ENCODE measurements around the gene PHF24. TPM values are rescaled to one million over a fixed set of nuclear protein-coding genes. Genes with fewer than 3 reads are reported as not detected.

The PHF24 gene
- polyA plus RNA-seq, 3 donors: 0.04 TPM; not detected in 2

DNA sequence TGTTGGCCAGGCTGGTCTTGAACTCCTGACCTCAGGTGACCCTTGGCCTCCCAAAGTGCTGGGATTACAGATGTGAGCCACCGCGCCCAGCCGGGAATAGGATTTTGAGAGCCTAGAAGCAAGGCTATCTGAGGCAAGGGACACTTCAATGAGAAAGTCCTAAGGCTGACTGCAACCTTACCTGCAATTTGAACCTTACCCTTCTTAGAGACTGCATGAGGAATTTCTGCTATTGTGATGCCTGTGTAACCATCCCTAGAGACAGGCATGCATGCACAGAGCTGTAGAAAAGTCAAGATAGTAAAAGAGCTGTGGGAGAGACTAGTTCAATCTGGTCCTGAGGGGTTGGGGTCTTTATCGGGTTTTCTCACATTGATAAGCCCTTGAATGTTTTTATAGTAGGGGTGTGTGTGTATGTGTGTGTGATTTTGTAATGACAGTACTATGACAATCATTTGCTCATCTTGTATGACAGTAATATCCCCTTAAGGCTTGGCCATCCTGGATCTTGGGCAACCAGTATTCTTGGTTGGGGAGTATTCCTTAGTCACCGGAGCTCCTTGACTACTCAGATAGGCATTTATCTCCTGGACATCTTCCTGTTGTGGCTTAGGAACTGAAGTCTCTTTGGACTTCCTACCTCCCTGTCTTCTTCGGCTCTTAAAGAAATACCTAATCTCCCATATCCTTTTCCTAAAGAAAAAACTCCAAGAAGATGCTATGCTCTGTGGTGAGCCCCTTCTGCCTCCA, 42.6 kb downstream of the PHF24 start:
- no peaks in the 10 kb centered on the region for H3K79me2 ChIP-seq (ENCODE audit: insufficient read depth, low read length)
- Mint-ChIP-seq H3K27me3 (ENCODE audit: low read depth in 3 of 3) (peaks cover 0 to 4% (median 0%) of the 10 kb centered on the region in 3 donors), H3K4me3 (no peak overlapping the region), H3K36me3 (no peaks in the 10 kb centered on the region), H3K4me1 (no peaks in the 10 kb centered on the region), H3K9me3 (no peaks in the 10 kb centered on the region), H3K27ac (no peak overlapping the region)
- no peaks in the 10 kb centered on the region for H4K20me1 ChIP-seq (ENCODE audit: insufficient read depth, low read length)
- no peaks in the 10 kb centered on the region for H3K27me3 ChIP-seq (ENCODE audit: control insufficient read depth in 2 of 2, insufficient read depth in 2 of 2, low read length in 2 of 2)
- H3K9ac ChIP-seq (ENCODE audit: insufficient read depth, low read length, poor library complexity, severe bottlenecking): no peak overlapping the region
- H3K4me1 ChIP-seq (ENCODE audit: control insufficient read depth in 1 of 2, insufficient read depth in 2 of 2, low read length in 2 of 2): no peaks in the 10 kb centered on the region
- no peaks in the 10 kb centered on the region for H3K9me3 ChIP-seq (replicated peaks in 1 of 2; ENCODE audit: control insufficient read depth in 1 of 2, insufficient read depth in 1 of 2, low read length in 2 of 2)
- WGBS (ENCODE audit: insufficient coverage): 100% methylated on average over 2 of the region's 6 CpGs
- TF ChIP-seq, protein P1, sequence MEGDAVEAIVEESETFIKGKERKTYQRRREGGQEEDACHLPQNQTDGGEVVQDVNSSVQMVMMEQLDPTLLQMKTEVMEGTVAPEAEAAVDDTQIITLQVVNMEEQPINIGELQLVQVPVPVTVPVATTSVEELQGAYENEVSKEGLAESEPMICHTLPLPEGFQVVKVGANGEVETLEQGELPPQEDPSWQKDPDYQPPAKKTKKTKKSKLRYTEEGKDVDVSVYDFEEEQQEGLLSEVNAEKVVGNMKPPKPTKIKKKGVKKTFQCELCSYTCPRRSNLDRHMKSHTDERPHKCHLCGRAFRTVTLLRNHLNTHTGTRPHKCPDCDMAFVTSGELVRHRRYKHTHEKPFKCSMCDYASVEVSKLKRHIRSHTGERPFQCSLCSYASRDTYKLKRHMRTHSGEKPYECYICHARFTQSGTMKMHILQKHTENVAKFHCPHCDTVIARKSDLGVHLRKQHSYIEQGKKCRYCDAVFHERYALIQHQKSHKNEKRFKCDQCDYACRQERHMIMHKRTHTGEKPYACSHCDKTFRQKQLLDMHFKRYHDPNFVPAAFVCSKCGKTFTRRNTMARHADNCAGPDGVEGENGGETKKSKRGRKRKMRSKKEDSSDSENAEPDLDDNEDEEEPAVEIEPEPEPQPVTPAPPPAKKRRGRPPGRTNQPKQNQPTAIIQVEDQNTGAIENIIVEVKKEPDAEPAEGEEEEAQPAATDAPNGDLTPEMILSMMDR (IDR thresholded peaks at IDR 0.05): no peak
- DNase-seq: no peak
- no peaks in the 10 kb centered on the region for H3K36me3 ChIP-seq (replicated peaks in 1 of 2; ENCODE audit: control insufficient read depth in 1 of 2, insufficient read depth in 2 of 2, low read length in 2 of 2)
- H3K4me2 ChIP-seq (replicated peaks; ENCODE audit: extremely low read depth, low read length, poor library complexity, severe bottlenecking): no peak overlapping the region
- H3K4me3 ChIP-seq (replicated peaks in 1 of 3; ENCODE audit: low read depth in 2 of 3, low read length in 3 of 3): no peak overlapping the region
- H3K27ac ChIP-seq (ENCODE audit: low read depth in 1 of 2, low read length in 2 of 2): no peak overlapping the region
- no peak overlapping the region for H2AFZ ChIP-seq (ENCODE audit: insufficient read depth, low read depth, low read length, poor library complexity, severe bottlenecking)
- intact Hi-C loops (cut with micrococcal nuclease): no loop called here

DNA sequence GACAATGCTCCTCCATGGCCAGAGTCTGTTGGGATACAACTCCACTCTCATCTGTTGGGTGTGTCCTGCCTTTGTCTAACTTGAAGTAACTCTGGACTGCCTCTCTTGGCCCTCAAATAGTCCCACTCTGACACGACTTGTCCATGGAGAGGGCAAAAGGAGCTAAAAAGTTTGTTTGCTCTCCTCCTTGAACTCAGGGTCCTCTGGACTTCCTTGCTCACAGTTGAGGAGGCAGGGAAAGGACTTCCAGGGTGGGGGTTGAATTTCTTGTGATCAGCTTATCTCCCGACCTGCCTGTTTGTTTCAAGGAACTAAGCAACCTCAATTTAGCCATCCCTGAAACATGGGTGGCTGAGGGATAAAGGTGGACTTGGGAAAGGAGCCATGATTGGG, 43.2 kb downstream of the PHF24 start:
- no peak overlapping the region for H3K27ac ChIP-seq (ENCODE audit: low read depth in 1 of 2, low read length in 2 of 2)
- WGBS (ENCODE audit: insufficient coverage): no CpG with 5 or more reads among the region's 2 CpGs
- no peaks in the 10 kb centered on the region for H3K9me3 ChIP-seq (replicated peaks in 1 of 2; ENCODE audit: control insufficient read depth in 1 of 2, insufficient read depth in 1 of 2, low read length in 2 of 2)
- intact Hi-C loops (cut with micrococcal nuclease): no loop called here
- TF ChIP-seq, protein P1 (IDR thresholded peaks at IDR 0.05): no peak
- no peak overlapping the region for H3K27ac Mint-ChIP-seq
- peaks cover 0 to 4% (median 0%) of the 10 kb centered on the region in 3 donors for H3K27me3 Mint-ChIP-seq (ENCODE audit: low read depth in 3 of 3)
- no peaks in the 10 kb centered on the region for H3K9me3 Mint-ChIP-seq
- H3K4me2 ChIP-seq (replicated peaks; ENCODE audit: extremely low read depth, low read length, poor library complexity, severe bottlenecking): no peak overlapping the region
- H2AFZ ChIP-seq (ENCODE audit: insufficient read depth, low read depth, low read length, poor library complexity, severe bottlenecking): no peak overlapping the region
- H3K4me1 ChIP-seq (ENCODE audit: control insufficient read depth in 1 of 2, insufficient read depth in 2 of 2, low read length in 2 of 2): no peaks in the 10 kb centered on the region
- no peaks in the 10 kb centered on the region for H3K79me2 ChIP-seq (ENCODE audit: insufficient read depth, low read length)
- no peaks in the 10 kb centered on the region for H4K20me1 ChIP-seq (ENCODE audit: insufficient read depth, low read length)
- H3K27me3 ChIP-seq (ENCODE audit: control insufficient read depth in 2 of 2, insufficient read depth in 2 of 2, low read length in 2 of 2): no peaks in the 10 kb centered on the region
- no peak overlapping the region for H3K4me3 ChIP-seq (replicated peaks in 1 of 3; ENCODE audit: low read depth in 2 of 3, low read length in 3 of 3)
- H3K36me3 ChIP-seq (replicated peaks in 1 of 2; ENCODE audit: control insufficient read depth in 1 of 2, insufficient read depth in 2 of 2, low read length in 2 of 2): no peaks in the 10 kb centered on the region
- H3K4me1 Mint-ChIP-seq: no peaks in the 10 kb centered on the region
- H3K9ac ChIP-seq (ENCODE audit: insufficient read depth, low read length, poor library complexity, severe bottlenecking): no peak overlapping the region
- no peaks in the 10 kb centered on the region for H3K36me3 Mint-ChIP-seq
- H3K4me3 Mint-ChIP-seq: no peak overlapping the region
- no peak for DNase-seq

Measured in CD14-positive monocyte (primary cell).